SK-N-SH treated with all-trans-retinoic acid at 6 μM for 48 hours (cell line): ENCODE measurements around the gene C1QTNF5.
"Not testable (repeated sequence)": the region's sequence is repeated elsewhere in the genome, so short reads cannot be mapped to it uniquely, and the experiment has no call there.

ENCODE experiments used
- ATAC-seq: fragments of 200-7000 bp; cut with Tn5 transposase; 3 replicates; pipeline ENCODE4 v1.9.1; 2020; ENCODE audit warnings: mild to moderate bottlenecking, moderate library complexity
- ARNTL ChIP-seq: fragments of 450-650 bp; formaldehyde crosslinking; IDR thresholded peaks from 2 replicates; pipeline ENCODE4 v1.5.0; 2020; ENCODE audit warnings: low read depth, mild to moderate bottlenecking, moderate library complexity, borderline replicate concordance
- BACH2 ChIP-seq: fragments of 250-450 bp; sonication (Bioruptor Pico); IDR thresholded peaks from 2 replicates; pipeline ENCODE4 v1.9.0; 2021; ENCODE audit warnings: mild to moderate bottlenecking, borderline replicate concordance
- CSDC2 ChIP-seq: fragments of 250-450 bp; sonication (Bioruptor Pico); IDR thresholded peaks from 2 replicates; pipeline ENCODE4 v1.5.0; 2020; ENCODE audit warnings: mild to moderate bottlenecking, moderate library complexity
- ESRRG ChIP-seq: fragments of 250-450 bp; sonication (Bioruptor Pico); IDR thresholded peaks from 2 replicates; pipeline ENCODE4 v1.6.1; 2021; ENCODE audit warnings: mild to moderate bottlenecking
- GLIS3 ChIP-seq: fragments of 250-450 bp; sonication (Bioruptor Pico); IDR thresholded peaks from 2 replicates; pipeline ENCODE4 v1.5.0; 2020; ENCODE audit warnings: mild to moderate bottlenecking, moderate library complexity
- ISL1 ChIP-seq: fragments of 250-450 bp; sonication (Bioruptor Pico); IDR thresholded peaks from 2 replicates; pipeline ENCODE4 v2.1.2; 2022; ENCODE audit warnings: mild to moderate bottlenecking, moderate library complexity
- OSR1 ChIP-seq: fragments of 250-450 bp; sonication (Bioruptor Pico); IDR thresholded peaks from 2 replicates; pipeline ENCODE4 v1.8.0; 2022; ENCODE audit warnings: moderate library complexity, mild to moderate bottlenecking, inconsistent platforms
- PPARA ChIP-seq: fragments of 250-450 bp; sonication (Bioruptor Pico); IDR thresholded peaks from 2 replicates; pipeline ENCODE4 v1.5.0; 2020; ENCODE audit warnings: mild to moderate bottlenecking, borderline replicate concordance
- RARB ChIP-seq: fragments of 250-450 bp; sonication (Bioruptor Pico); IDR thresholded peaks from 2 replicates; pipeline ENCODE4 v1.8.0; 2021; ENCODE audit warnings: mild to moderate bottlenecking, moderate library complexity
- SNAI2 ChIP-seq: fragments of 250-450 bp; sonication (Bioruptor Pico); IDR thresholded peaks from 2 replicates; pipeline ENCODE4 v1.5.0; 2020; ENCODE audit warnings: mild to moderate bottlenecking, moderate library complexity
- TCF4 ChIP-seq: fragments of 250-450 bp; sonication (Bioruptor Pico); IDR thresholded peaks from 2 replicates; pipeline ENCODE4 v1.8.0; 2021; ENCODE audit warnings: mild to moderate bottlenecking, moderate library complexity, borderline replicate concordance
- TOX ChIP-seq: fragments of 250-450 bp; sonication (Bioruptor Pico); IDR thresholded peaks from 2 replicates; pipeline ENCODE4 v1.8.0; 2021; ENCODE audit warnings: mild to moderate bottlenecking, moderate library complexity, borderline replicate concordance
- ZC3H10 ChIP-seq: fragments of 250-450 bp; sonication (Bioruptor Pico); IDR thresholded peaks from 2 replicates; pipeline ENCODE4 v1.5.1; 2021; ENCODE audit warnings: mild to moderate bottlenecking, moderate library complexity
- ZFP3 ChIP-seq: fragments of 250-450 bp; sonication (Bioruptor Pico); IDR thresholded peaks from 2 replicates; pipeline ENCODE4 v1.5.0; 2020; ENCODE audit warnings: mild to moderate bottlenecking, moderate library complexity
- ZFP30 ChIP-seq: fragments of 450-650 bp; formaldehyde crosslinking; IDR thresholded peaks from 2 replicates; pipeline ENCODE4 v1.5.0; 2022; ENCODE audit warnings: mild to moderate bottlenecking, moderate library complexity
- ZNF565 ChIP-seq: fragments of 450-650 bp; formaldehyde crosslinking; conservative IDR thresholded peaks from 2 replicates; pipeline ENCODE4 v1.5.0; 2020; ENCODE audit warnings: low read depth, mild to moderate bottlenecking, moderate library complexity
- ZNF70 ChIP-seq: fragments of 450-650 bp; formaldehyde crosslinking; IDR thresholded peaks from 2 replicates; pipeline ENCODE4 v1.5.0; 2020; ENCODE audit warnings: mild to moderate bottlenecking, moderate library complexity
- TF ChIP-seq, protein P1 (sequence below): fragments of 250-450 bp; sonication (Bioruptor Pico); IDR thresholded peaks from 2 replicates; pipeline ENCODE4 v1.5.0; 2020; ENCODE audit warnings: mild to moderate bottlenecking, moderate library complexity
- TF ChIP-seq, protein P2 (sequence below): fragments of 250-450 bp; sonication (Bioruptor Pico); IDR thresholded peaks from 2 replicates; pipeline ENCODE4 v1.5.1; 2021; ENCODE audit warnings: mild to moderate bottlenecking, moderate library complexity
- TF ChIP-seq, protein P3 (sequence below): fragments of 250-450 bp; sonication (Bioruptor Pico); IDR thresholded peaks from 2 replicates; pipeline ENCODE4 v1.5.1; 2020; ENCODE audit warnings: low read depth, mild to moderate bottlenecking, moderate library complexity
- TF ChIP-seq, protein P4 (sequence below): fragments of 250-450 bp; sonication (Bioruptor Pico); IDR thresholded peaks from 2 replicates; pipeline ENCODE4 v1.8.0; 2021; ENCODE audit warnings: low read depth, mild to moderate bottlenecking, moderate library complexity, borderline replicate concordance
- TF ChIP-seq, protein P5 (sequence below): fragments of 250-450 bp; sonication (Bioruptor Pico); IDR thresholded peaks from 2 replicates; pipeline ENCODE4 v1.8.0; 2020; ENCODE audit warnings: mild to moderate bottlenecking, moderate library complexity, borderline replicate concordance

C1QTNF5 gene

DNA sequence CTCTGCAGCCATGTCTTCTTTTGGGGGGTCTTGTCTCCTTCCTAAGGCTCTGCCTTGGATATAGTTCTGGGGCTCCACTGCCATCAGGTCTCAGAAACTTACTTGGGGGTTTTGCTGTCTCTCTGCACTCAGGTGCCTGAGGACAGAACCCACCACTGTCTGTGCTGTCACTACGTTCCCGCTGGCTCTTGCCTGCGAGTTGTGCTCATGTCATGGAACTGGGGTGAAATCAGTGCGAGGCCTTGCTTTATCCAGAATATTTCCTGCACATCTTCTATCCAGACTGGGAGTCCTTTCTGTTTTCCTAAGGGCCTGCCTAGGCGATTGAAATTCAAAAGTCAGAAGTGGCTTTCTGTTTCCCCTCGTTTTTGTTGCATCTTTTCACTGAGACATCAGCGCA lies 47.4 kb upstream of the C1QTNF5 start:
- ATAC-seq, result no peak
- TF ChIP-seq, protein P1, sequence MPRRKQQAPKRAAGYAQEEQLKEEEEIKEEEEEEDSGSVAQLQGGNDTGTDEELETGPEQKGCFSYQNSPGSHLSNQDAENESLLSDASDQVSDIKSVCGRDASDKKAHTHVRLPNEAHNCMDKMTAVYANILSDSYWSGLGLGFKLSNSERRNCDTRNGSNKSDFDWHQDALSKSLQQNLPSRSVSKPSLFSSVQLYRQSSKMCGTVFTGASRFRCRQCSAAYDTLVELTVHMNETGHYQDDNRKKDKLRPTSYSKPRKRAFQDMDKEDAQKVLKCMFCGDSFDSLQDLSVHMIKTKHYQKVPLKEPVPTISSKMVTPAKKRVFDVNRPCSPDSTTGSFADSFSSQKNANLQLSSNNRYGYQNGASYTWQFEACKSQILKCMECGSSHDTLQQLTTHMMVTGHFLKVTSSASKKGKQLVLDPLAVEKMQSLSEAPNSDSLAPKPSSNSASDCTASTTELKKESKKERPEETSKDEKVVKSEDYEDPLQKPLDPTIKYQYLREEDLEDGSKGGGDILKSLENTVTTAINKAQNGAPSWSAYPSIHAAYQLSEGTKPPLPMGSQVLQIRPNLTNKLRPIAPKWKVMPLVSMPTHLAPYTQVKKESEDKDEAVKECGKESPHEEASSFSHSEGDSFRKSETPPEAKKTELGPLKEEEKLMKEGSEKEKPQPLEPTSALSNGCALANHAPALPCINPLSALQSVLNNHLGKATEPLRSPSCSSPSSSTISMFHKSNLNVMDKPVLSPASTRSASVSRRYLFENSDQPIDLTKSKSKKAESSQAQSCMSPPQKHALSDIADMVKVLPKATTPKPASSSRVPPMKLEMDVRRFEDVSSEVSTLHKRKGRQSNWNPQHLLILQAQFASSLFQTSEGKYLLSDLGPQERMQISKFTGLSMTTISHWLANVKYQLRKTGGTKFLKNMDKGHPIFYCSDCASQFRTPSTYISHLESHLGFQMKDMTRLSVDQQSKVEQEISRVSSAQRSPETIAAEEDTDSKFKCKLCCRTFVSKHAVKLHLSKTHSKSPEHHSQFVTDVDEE, result no peak
- TF ChIP-seq BACH2 (CRISPR knock-in tag), result no peak
- no peak for TF ChIP-seq OSR1 (CRISPR knock-in tag)
- TF ChIP-seq, protein P2, sequence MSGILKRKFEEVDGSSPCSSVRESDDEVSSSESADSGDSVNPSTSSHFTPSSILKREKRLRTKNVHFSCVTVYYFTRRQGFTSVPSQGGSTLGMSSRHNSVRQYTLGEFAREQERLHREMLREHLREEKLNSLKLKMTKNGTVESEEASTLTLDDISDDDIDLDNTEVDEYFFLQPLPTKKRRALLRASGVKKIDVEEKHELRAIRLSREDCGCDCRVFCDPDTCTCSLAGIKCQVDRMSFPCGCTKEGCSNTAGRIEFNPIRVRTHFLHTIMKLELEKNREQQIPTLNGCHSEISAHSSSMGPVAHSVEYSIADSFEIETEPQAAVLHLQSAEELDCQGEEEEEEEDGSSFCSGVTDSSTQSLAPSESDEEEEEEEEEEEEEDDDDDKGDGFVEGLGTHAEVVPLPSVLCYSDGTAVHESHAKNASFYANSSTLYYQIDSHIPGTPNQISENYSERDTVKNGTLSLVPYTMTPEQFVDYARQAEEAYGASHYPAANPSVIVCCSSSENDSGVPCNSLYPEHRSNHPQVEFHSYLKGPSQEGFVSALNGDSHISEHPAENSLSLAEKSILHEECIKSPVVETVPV, result no peak
- TF ChIP-seq, protein P3, sequence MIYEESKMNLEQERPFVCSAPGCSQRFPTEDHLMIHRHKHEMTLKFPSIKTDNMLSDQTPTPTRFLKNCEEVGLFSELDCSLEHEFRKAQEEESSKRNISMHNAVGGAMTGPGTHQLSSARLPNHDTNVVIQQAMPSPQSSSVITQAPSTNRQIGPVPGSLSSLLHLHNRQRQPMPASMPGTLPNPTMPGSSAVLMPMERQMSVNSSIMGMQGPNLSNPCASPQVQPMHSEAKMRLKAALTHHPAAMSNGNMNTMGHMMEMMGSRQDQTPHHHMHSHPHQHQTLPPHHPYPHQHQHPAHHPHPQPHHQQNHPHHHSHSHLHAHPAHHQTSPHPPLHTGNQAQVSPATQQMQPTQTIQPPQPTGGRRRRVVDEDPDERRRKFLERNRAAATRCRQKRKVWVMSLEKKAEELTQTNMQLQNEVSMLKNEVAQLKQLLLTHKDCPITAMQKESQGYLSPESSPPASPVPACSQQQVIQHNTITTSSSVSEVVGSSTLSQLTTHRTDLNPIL, result no peak
- TF ChIP-seq ZC3H10, result no peak
- no peak for TF ChIP-seq ZFP30 (CRISPR knock-in tag)

DNA sequence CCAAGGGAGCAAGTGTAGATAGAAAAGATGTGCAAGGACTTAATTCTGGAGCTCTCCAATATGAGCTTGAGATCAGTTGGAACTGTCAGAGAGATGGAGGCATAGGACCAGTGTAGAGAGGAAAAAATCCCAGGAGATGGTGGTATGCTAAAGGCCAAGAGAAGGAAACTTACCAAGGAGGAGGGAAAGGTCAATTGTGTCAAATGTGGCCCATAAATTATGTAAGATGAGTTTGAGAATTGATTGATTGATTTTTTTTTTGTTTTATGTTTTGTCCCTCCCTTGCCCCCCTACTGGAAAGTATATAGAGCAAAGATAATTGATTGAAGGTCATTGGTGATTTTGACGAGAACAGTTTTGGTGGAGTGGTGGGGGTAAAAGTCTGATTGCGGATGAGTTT lies 43.6 kb upstream of the C1QTNF5 start:
- no peak for ATAC-seq
- TF ChIP-seq, protein P4, sequence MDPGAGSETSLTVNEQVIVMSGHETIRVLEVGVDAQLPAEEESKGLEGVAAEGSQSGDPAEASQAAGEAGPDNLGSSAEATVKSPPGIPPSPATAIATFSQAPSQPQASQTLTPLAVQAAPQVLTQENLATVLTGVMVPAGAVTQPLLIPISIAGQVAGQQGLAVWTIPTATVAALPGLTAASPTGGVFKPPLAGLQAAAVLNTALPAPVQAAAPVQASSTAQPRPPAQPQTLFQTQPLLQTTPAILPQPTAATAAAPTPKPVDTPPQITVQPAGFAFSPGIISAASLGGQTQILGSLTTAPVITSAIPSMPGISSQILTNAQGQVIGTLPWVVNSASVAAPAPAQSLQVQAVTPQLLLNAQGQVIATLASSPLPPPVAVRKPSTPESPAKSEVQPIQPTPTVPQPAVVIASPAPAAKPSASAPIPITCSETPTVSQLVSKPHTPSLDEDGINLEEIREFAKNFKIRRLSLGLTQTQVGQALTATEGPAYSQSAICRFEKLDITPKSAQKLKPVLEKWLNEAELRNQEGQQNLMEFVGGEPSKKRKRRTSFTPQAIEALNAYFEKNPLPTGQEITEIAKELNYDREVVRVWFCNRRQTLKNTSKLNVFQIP, result no peak
- TF ChIP-seq, protein P3, result no peak
- TF ChIP-seq ZC3H10 (no peak), ZFP3 (CRISPR knock-in tag) (no peak), ARNTL (CRISPR knock-in tag) (no peak), ESRRG (CRISPR knock-in tag) (no peak), ZNF70 (CRISPR knock-in tag) (no peak), SNAI2 (CRISPR knock-in tag) (no peak), TOX (CRISPR knock-in tag) (no peak), RARB (no peak), GLIS3 (CRISPR knock-in tag) (no peak), ZFP30 (CRISPR knock-in tag) (no peak), ZNF565 (no peak), ISL1 (CRISPR knock-in tag) (no peak), PPARA (CRISPR knock-in tag) (no peak), TCF4 (CRISPR knock-in tag) (no peak), CSDC2 (no peak)
- TF ChIP-seq, protein P2, result no peak
- TF ChIP-seq, protein P1, result no peak
- TF ChIP-seq, protein P5, sequence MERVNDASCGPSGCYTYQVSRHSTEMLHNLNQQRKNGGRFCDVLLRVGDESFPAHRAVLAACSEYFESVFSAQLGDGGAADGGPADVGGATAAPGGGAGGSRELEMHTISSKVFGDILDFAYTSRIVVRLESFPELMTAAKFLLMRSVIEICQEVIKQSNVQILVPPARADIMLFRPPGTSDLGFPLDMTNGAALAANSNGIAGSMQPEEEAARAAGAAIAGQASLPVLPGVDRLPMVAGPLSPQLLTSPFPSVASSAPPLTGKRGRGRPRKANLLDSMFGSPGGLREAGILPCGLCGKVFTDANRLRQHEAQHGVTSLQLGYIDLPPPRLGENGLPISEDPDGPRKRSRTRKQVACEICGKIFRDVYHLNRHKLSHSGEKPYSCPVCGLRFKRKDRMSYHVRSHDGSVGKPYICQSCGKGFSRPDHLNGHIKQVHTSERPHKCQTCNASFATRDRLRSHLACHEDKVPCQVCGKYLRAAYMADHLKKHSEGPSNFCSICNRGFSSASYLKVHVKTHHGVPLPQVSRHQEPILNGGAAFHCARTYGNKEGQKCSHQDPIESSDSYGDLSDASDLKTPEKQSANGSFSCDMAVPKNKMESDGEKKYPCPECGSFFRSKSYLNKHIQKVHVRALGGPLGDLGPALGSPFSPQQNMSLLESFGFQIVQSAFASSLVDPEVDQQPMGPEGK (CRISPR knock-in tag), result no peak

DNA sequence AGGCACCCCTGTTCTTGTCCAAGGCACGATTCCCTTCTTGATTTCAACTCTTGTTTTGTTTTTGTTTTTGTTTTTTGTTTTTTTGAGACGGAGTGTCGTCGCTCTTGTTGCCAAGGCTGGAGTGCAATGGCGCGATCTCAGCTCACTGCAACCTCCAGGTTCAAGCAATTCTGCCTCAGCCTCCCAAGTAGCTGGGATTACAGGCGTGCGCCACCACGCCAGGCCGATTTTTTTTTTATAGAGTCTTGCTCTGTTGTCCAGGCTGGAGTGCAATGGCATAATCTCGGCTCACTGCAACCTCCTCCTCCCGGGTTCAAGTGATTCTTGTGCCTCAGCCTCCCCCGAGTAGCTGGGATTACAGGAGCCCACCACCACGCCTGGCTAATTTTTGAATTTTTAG lies 41.8 kb upstream of the C1QTNF5 start:
- ATAC-seq, result not testable (repeated sequence)
